ENCODE results near the gene CPNE7. TPM values are rescaled to one million over a fixed set of nuclear protein-coding genes. Genes with fewer than 3 reads are reported as not detected.
"Not testable (repeated sequence)": the region's sequence is repeated elsewhere in the genome, so short reads cannot be mapped to it uniquely, and the experiment has no call there.

Gene CPNE7
- total and polyA plus RNA-seq, 2 experiments from 2014 or later: 1.6 to 2.2 TPM

DNA sequence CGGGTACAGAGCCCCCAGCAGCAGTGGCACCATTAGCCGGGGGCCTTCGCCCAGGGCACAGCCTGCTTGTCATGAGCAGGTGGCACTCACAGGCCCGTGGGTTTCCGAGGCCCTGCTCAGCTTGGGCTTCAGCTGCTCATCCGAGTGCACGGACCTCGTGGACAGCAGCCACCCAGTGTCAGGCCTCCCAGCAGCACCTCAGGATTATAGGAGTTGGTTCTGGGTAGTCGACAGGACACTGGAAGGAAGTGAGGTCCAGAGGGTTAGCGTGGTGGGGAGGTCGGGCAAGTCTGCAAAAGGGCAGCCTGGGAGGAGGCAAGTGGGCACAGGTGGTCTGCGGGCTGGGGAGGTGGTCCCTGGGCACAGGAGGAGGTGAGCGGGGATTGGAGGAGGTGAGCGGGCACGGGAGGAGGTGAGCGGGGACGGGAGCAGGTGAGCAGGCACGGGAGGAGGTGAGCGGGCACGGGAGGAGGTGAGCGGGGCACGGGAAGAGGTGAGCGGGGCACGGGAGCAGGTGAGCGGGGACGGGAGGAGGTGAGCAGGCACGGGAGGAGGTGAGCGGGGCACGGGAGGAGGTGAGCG lies 5.1 kb upstream of the CPNE7 start:
- Histone ChIP-seq H3K27me3 (peaks cover 21% of the 10 kb centered on the region), H3K4me3 (no peak overlapping the region), H3K9me3 (ENCODE audit: low read depth) (no peaks in the 10 kb centered on the region), H3K36me3 (no peaks in the 10 kb centered on the region), H3K27ac (no peak overlapping the region), H3K4me1 (ENCODE audit: low read depth) (peaks cover 9% of the 10 kb centered on the region)
- TF ChIP-seq, protein P1, sequence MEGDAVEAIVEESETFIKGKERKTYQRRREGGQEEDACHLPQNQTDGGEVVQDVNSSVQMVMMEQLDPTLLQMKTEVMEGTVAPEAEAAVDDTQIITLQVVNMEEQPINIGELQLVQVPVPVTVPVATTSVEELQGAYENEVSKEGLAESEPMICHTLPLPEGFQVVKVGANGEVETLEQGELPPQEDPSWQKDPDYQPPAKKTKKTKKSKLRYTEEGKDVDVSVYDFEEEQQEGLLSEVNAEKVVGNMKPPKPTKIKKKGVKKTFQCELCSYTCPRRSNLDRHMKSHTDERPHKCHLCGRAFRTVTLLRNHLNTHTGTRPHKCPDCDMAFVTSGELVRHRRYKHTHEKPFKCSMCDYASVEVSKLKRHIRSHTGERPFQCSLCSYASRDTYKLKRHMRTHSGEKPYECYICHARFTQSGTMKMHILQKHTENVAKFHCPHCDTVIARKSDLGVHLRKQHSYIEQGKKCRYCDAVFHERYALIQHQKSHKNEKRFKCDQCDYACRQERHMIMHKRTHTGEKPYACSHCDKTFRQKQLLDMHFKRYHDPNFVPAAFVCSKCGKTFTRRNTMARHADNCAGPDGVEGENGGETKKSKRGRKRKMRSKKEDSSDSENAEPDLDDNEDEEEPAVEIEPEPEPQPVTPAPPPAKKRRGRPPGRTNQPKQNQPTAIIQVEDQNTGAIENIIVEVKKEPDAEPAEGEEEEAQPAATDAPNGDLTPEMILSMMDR (IDR thresholded peaks at IDR 0.05; ENCODE audit: low read depth, low read length): no peak
- DNase-seq (ENCODE audit: low read depth in 1 of 2, low spot score in 1 of 2): no peak

DNA sequence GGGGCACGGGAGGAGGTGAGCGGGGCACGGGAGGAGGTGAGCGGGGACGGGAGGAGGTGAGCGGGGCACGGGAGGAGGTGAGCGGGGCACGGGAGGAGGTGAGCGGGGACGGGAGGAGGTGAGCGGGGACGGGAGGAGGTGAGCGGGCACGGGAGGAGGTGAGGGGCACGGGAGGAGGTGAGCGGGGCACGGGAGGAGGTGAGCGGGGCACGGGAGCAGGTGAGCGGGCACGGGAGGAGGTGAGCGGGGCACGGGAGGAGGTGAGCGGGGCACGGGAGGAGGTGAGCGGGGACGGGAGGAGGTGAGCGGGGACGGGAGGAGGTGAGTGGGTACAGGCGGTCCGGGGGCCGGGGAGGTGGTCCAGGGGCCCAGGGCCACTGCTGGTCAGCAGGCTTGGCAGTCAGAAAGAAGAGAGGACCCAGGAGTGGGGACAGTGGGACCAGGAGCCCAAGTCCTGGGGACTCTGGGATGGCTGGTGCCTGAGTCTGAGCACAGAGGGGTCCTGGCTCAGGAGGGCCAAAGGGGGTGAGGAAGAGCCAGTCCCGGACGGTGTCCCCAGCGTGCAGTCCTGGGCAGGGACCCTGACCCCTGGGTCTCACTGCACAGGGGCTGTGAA lies 4.5 kb upstream of the CPNE7 start:
- H3K27me3 ChIP-seq: peaks cover 28% of the 10 kb centered on the region
- not testable (repeated sequence) for H3K27ac ChIP-seq

DNA sequence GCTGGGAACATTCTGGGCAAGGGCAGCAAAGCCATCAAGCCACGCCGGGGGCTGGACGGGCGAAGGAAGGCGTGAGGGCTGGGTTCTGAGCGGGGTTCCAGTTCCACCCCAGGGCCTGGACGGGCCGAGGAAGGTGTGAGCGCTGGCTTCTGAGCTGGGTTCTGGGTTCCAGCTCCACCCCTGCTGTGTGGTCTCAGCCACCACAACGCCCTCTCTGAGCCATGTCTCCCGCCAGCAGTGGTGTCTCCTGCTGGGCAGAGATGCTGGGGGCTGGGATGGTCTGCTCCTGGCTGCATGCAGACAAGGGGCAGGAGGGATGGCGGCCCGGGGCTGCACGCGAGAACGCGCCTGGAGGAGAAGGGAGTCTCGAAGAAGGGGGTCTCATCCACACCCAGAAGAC lies 3.9 kb upstream of the CPNE7 start:
- Histone ChIP-seq H3K36me3 (no peaks in the 10 kb centered on the region), H3K4me1 (ENCODE audit: low read depth) (no peaks in the 10 kb centered on the region), H3K27ac (no peak overlapping the region), H3K27me3 (peaks cover 33% of the 10 kb centered on the region), H3K4me3 (no peak overlapping the region), H3K9me3 (ENCODE audit: low read depth) (no peaks in the 10 kb centered on the region)
- TF ChIP-seq, protein P1 (IDR thresholded peaks at IDR 0.05; ENCODE audit: low read depth, low read length): no peak
- DNase-seq (ENCODE audit: low read depth in 1 of 2, low spot score in 1 of 2): no peak

More for the DNA sequence above, 4.5 kb upstream of the CPNE7 start:
- H3K36me3 ChIP-seq; H3K9me3 ChIP-seq (ENCODE audit: low read depth); H3K4me1 ChIP-seq (ENCODE audit: low read depth); DNase-seq (ENCODE audit: low read depth in 1 of 2, low spot score in 1 of 2); H3K4me3 ChIP-seq: not testable (repeated sequence)

DNA sequence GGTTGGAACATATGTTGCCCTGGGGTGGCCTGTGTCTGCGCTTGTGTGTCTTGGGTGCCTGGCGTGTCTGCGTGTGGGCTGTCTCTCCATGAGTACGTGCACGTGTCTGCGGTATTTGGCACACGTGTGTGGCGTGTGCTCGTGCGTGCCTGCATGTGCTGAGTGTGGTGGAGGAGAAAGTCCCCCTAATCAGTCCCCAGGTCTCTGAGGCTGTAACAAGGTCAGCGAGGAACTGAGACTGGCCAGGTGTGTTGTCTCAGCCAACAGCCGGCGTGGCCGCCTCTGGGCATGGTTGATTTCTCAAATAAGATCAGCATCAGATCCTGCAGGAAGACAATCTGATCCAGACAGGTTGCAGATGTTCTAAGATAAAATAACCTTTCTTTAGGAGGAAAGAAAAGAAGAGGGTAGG lies 3.5 kb upstream of the CPNE7 start:
- Histone ChIP-seq H3K27me3 (peaks cover 38% of the 10 kb centered on the region), H3K4me3 (no peak overlapping the region), H3K27ac (no peak overlapping the region), H3K4me1 (ENCODE audit: low read depth) (no peaks in the 10 kb centered on the region), H3K36me3 (no peaks in the 10 kb centered on the region), H3K9me3 (ENCODE audit: low read depth) (no peaks in the 10 kb centered on the region)
- TF ChIP-seq, protein P1 (IDR thresholded peaks at IDR 0.05; ENCODE audit: low read depth, low read length): no peak
- DNase-seq (ENCODE audit: low read depth in 1 of 2, low spot score in 1 of 2): no peak

DNA sequence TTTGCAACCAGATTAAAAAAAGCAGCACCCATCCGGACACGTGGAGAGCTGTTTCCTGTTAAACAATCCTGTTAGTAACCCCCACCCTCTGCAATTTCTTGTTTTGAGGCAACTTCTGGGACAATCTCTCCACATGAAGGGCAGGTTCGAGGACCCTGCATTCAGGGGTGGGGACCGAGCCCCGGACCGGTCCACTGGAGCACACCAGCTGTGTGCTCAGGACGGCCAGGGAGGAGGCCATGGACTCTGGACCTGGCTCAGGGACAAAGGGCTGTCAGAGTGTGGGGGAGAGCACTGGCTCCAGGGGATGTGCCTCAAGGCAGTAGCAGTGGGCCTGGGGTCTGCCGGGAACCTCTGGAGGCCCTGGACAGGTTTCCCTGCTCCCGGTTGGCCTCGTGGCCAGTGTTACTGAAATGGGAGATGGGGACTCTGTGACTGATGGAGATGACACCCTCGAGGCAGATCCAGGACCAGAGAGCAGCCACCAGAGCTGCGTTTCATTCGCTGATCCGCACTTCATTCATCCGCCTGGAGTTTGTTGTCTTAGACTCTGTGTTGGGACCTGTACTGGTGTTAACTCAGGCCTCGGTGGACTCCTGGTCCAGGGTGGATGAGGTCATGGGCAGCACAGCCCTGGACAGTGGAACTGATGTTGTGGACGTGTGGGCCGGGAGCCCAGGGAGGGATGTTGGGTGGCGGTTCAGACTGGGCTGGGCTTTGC lies 2.9 kb upstream of the CPNE7 start:
- Histone ChIP-seq H3K4me3 (no peak overlapping the region), H3K27me3 (peaks cover 43% of the 10 kb centered on the region), H3K36me3 (no peaks in the 10 kb centered on the region), H3K9me3 (ENCODE audit: low read depth) (no peaks in the 10 kb centered on the region), H3K4me1 (ENCODE audit: low read depth) (no peaks in the 10 kb centered on the region), H3K27ac (no peak overlapping the region)
- DNase-seq (ENCODE audit: low read depth in 1 of 2, low spot score in 1 of 2): no peak
- TF ChIP-seq, protein P1 (IDR thresholded peaks at IDR 0.05; ENCODE audit: low read depth, low read length): no peak

Data from cardiac muscle cell (in vitro differentiated cells and primary cell).